Measurements from ENCODE around the gene IKZF1.
A peak's percentile ranks its signal among the peaks of the same experiment; 100 is the strongest.
"Not testable (repeated sequence)": the region's sequence is repeated elsewhere in the genome, so short reads cannot be mapped to it uniquely, and the experiment has no call there.

Gene IKZF1

GRCh38 chr7:50335795-50336754, 31.6 kb downstream of the IKZF1 start:
- DNase-seq: peak; percentile 93

- peak; percentile 49 for DNase-seq
These were observed 32.6 kb downstream of the IKZF1 start for GRCh38 chr7:50336894-50337703.

- not testable (repeated sequence) for DNase-seq
These were observed 35.0 kb downstream of the IKZF1 start for GRCh38 chr7:50339472-50339871.

- peak; percentile 68 for DNase-seq
These were observed 35.5 kb downstream of the IKZF1 start for GRCh38 chr7:50339990-50340500.

- DNase-seq: no peak
These were observed 37.2 kb downstream of the IKZF1 start for GRCh38 chr7:50341724-50342123.

GRCh38 chr7:50342616-50343114, 38.1 kb downstream of the IKZF1 start:
- peak; percentile 76 for DNase-seq

- no peak for DNase-seq
These were observed 42.3 kb downstream of the IKZF1 start for GRCh38 chr7:50346545-50347497.

- peak; percentile 42 for DNase-seq
These were observed 43.2 kb downstream of the IKZF1 start for GRCh38 chr7:50347693-50348092.

GRCh38 chr7:50348469-50349162, 44.1 kb downstream of the IKZF1 start:
- no peak for DNase-seq

- no peak for DNase-seq
These were observed 44.9 kb downstream of the IKZF1 start for GRCh38 chr7:50349399-50349798.

GRCh38 chr7:50349963-50350944, 45.7 kb downstream of the IKZF1 start:
- DNase-seq: peak; percentile 85

GRCh38 chr7:50351267-50351666, 46.8 kb downstream of the IKZF1 start:
- DNase-seq: no peak

GRCh38 chr7:50352282-50352681, 47.8 kb downstream of the IKZF1 start:
- no peak for DNase-seq

GRCh38 chr7:50352751-50353150, 48.2 kb downstream of the IKZF1 start:
- no peak for DNase-seq

- DNase-seq: no peak
These were observed 48.7 kb downstream of the IKZF1 start for GRCh38 chr7:50353201-50353600.

- DNase-seq: peak; percentile 35
These were observed 49.5 kb downstream of the IKZF1 start for GRCh38 chr7:50353894-50354595.

GRCh38 chr7:50355817-50356178, 51.3 kb downstream of the IKZF1 start:
- no peak for DNase-seq

GRCh38 chr7:50356212-50356944, 51.9 kb downstream of the IKZF1 start:
- DNase-seq: no peak

GRCh38 chr7:50356945-50357268, 52.4 kb downstream of the IKZF1 start:
- no peak for DNase-seq

Measured in CD4-positive, alpha-beta T cell treated with Interleukin-17A for 4 hours (primary cell).